ENCODE data around the gene NPFFR2.

Gene NPFFR2

GRCh38 chr4:72055566-72055965 lies 23.8 kb downstream of the NPFFR2 start:
- TF ChIP-seq POLR2AphosphoS5 (IDR thresholded peaks at IDR 0.05; ENCODE audit: low read depth, low read length) = no peak
- TF ChIP-seq SIN3A (IDR thresholded peaks at IDR 0.05; ENCODE audit: borderline replicate concordance, insufficient read depth, low read length) = no peak
- no peak for TF ChIP-seq TAF1 (IDR thresholded peaks at IDR 0.05; ENCODE audit: borderline replicate concordance, insufficient read depth, low read length)
- no peak for TF ChIP-seq FOXP2 (optimal IDR thresholded peaks at IDR 0.05; ENCODE audit: borderline replicate concordance, extremely low read depth, extremely low read length, insufficient read depth)
- TF ChIP-seq REST (IDR thresholded peaks at IDR 0.05; ENCODE audit: insufficient read depth in 1 of 2, low read depth in 2 of 2, low read length in 2 of 2) = no peak

- no peak for TF ChIP-seq FOXP2 (optimal IDR thresholded peaks at IDR 0.05; ENCODE audit: borderline replicate concordance, extremely low read depth, extremely low read length, insufficient read depth)
- TF ChIP-seq POLR2AphosphoS5 (IDR thresholded peaks at IDR 0.05; ENCODE audit: low read depth, low read length) = no peak
- no peak for TF ChIP-seq REST (IDR thresholded peaks at IDR 0.05; ENCODE audit: insufficient read depth in 1 of 2, low read depth in 2 of 2, low read length in 2 of 2)
- no peak for TF ChIP-seq SIN3A (IDR thresholded peaks at IDR 0.05; ENCODE audit: borderline replicate concordance, insufficient read depth, low read length)
- TF ChIP-seq TAF1 (IDR thresholded peaks at IDR 0.05; ENCODE audit: borderline replicate concordance, insufficient read depth, low read length) = no peak
These were observed 31.9 kb downstream of the NPFFR2 start for GRCh38 chr4:72063726-72064125.

- no peak for TF ChIP-seq REST (IDR thresholded peaks at IDR 0.05; ENCODE audit: insufficient read depth in 1 of 2, low read depth in 2 of 2, low read length in 2 of 2)
- no peak for TF ChIP-seq POLR2AphosphoS5 (IDR thresholded peaks at IDR 0.05; ENCODE audit: low read depth, low read length)
- TF ChIP-seq SIN3A (IDR thresholded peaks at IDR 0.05; ENCODE audit: borderline replicate concordance, insufficient read depth, low read length) = no peak
- TF ChIP-seq FOXP2 (optimal IDR thresholded peaks at IDR 0.05; ENCODE audit: borderline replicate concordance, extremely low read depth, extremely low read length, insufficient read depth) = no peak
- no peak for TF ChIP-seq TAF1 (IDR thresholded peaks at IDR 0.05; ENCODE audit: borderline replicate concordance, insufficient read depth, low read length)
These were observed 35.3 kb downstream of the NPFFR2 start for GRCh38 chr4:72067051-72067450.

- no peak for TF ChIP-seq SIN3A (IDR thresholded peaks at IDR 0.05; ENCODE audit: borderline replicate concordance, insufficient read depth, low read length)
- no peak for TF ChIP-seq TAF1 (IDR thresholded peaks at IDR 0.05; ENCODE audit: borderline replicate concordance, insufficient read depth, low read length)
- no peak for TF ChIP-seq POLR2AphosphoS5 (IDR thresholded peaks at IDR 0.05; ENCODE audit: low read depth, low read length)
- TF ChIP-seq REST (IDR thresholded peaks at IDR 0.05; ENCODE audit: insufficient read depth in 1 of 2, low read depth in 2 of 2, low read length in 2 of 2) = no peak
- no peak for TF ChIP-seq FOXP2 (optimal IDR thresholded peaks at IDR 0.05; ENCODE audit: borderline replicate concordance, extremely low read depth, extremely low read length, insufficient read depth)
These were observed 42.0 kb downstream of the NPFFR2 start for GRCh38 chr4:72073816-72074215.

GRCh38 chr4:72076562-72076961 lies 44.8 kb downstream of the NPFFR2 start:
- TF ChIP-seq TAF1 (IDR thresholded peaks at IDR 0.05; ENCODE audit: borderline replicate concordance, insufficient read depth, low read length) (no peak), FOXP2 (optimal IDR thresholded peaks at IDR 0.05; ENCODE audit: borderline replicate concordance, extremely low read depth, extremely low read length, insufficient read depth) (no peak), POLR2AphosphoS5 (IDR thresholded peaks at IDR 0.05; ENCODE audit: low read depth, low read length) (no peak), SIN3A (IDR thresholded peaks at IDR 0.05; ENCODE audit: borderline replicate concordance, insufficient read depth, low read length) (no peak)
